Measurements from ENCODE around the gene BICC1. TPM values are rescaled to one million over a fixed set of nuclear protein-coding genes. Genes with fewer than 3 reads are reported as not detected.

Gene BICC1
- total RNA-seq, 6 experiments from 2014 or later: 55.6 to 67.7 (median 64.8) TPM

DNA sequence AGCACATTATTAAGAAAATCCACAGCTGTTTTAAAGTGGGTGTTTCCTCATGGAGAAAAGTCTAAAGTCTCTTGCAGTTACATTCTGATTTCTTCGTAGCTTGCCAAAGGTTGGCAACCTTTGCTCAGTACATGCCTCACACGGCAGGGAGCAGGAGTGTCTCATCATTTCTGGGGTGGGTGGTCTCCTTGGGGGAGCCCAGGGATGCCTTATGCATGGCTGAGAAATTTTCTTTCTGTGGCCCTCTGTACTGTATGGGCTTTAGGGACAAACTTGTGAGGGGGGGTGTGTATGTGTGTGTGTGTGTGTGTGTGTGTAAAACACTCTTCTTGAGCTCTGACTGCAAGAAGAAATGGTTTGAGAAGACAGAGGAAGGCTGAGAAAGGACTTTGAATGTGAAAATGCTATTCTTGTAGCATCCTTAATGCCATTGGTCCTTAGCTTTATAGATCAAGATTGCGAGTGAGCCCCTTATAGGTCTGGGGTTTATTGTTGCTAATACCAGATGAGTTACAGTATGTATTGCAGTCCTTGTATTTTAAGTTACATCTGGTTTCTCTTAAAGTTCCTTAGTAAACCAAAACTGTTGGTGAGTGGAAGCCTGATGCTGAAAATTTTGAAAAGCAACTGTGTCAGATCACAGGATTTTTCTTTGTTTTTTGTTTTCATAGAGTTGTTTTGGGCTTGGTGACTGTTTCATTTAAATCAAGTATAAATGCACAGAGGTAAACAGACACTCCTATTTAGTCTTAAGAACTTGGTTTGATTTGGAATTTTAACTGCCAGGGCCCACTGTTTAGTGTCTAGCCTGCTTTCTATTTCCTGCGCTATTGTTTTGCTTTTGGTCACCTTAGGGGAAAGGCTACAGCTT lies 242.0 kb downstream of the BICC1 start:
- Mint-ChIP-seq H3K4me1 (ENCODE audit: low read depth) (peaks cover 60% of the 10 kb centered on the region), H3K9me3 (no peaks in the 10 kb centered on the region), H3K27ac (peak overlapping the region; percentile 82), H3K36me3 (ENCODE audit: low read depth) (no peaks in the 10 kb centered on the region), H3K4me3 (peak overlapping the region; percentile 84), H3K27me3 (ENCODE audit: insufficient read depth) (no peaks in the 10 kb centered on the region)
- TF ChIP-seq, protein P1, sequence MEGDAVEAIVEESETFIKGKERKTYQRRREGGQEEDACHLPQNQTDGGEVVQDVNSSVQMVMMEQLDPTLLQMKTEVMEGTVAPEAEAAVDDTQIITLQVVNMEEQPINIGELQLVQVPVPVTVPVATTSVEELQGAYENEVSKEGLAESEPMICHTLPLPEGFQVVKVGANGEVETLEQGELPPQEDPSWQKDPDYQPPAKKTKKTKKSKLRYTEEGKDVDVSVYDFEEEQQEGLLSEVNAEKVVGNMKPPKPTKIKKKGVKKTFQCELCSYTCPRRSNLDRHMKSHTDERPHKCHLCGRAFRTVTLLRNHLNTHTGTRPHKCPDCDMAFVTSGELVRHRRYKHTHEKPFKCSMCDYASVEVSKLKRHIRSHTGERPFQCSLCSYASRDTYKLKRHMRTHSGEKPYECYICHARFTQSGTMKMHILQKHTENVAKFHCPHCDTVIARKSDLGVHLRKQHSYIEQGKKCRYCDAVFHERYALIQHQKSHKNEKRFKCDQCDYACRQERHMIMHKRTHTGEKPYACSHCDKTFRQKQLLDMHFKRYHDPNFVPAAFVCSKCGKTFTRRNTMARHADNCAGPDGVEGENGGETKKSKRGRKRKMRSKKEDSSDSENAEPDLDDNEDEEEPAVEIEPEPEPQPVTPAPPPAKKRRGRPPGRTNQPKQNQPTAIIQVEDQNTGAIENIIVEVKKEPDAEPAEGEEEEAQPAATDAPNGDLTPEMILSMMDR (IDR thresholded peaks at IDR 0.05): no peak
- no peak for DNase-seq

DNA sequence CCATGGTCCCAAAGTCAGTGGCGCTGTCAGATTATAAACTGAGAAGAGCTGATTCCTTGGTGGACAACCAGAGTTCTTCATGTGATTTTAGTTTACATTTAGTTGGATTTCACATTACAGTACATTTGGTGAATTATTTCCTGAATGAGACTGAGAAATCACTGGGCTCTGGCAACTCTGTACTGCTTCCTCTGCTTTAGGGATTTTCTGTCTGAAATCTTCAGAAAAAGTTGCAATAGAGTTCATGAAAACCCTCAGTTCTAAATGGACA lies 242.6 kb downstream of the BICC1 start:
- H3K4me1 Mint-ChIP-seq (ENCODE audit: low read depth): peaks cover 60% of the 10 kb centered on the region
- H3K27me3 Mint-ChIP-seq (ENCODE audit: insufficient read depth): no peaks in the 10 kb centered on the region
- H3K36me3 Mint-ChIP-seq (ENCODE audit: low read depth): no peaks in the 10 kb centered on the region
- no peaks in the 10 kb centered on the region for H3K9me3 Mint-ChIP-seq
- H3K4me3 Mint-ChIP-seq: peak overlapping the region; percentile 84
- no peak for DNase-seq
- peak overlapping the region; percentile 82 for H3K27ac Mint-ChIP-seq
- TF ChIP-seq, protein P1 (IDR thresholded peaks at IDR 0.05): no peak

- H3K36me3 Mint-ChIP-seq (ENCODE audit: low read depth): no peaks in the 10 kb centered on the region
- TF ChIP-seq, protein P1 (IDR thresholded peaks at IDR 0.05): no peak
- peaks cover 57% of the 10 kb centered on the region for H3K4me1 Mint-ChIP-seq (ENCODE audit: low read depth)
- H3K27me3 Mint-ChIP-seq (ENCODE audit: insufficient read depth): no peaks in the 10 kb centered on the region; the same call in 1 of the 2 replicates
- peak; percentile 66 for DNase-seq
- peak overlapping the region; percentile 82 for H3K27ac Mint-ChIP-seq
- H3K4me3 Mint-ChIP-seq: peak overlapping the region; percentile 84
- no peaks in the 10 kb centered on the region for H3K9me3 Mint-ChIP-seq
Measured at GRCh38 chr10:58755677-58756076, 243.0 kb downstream of the BICC1 start.

DNA sequence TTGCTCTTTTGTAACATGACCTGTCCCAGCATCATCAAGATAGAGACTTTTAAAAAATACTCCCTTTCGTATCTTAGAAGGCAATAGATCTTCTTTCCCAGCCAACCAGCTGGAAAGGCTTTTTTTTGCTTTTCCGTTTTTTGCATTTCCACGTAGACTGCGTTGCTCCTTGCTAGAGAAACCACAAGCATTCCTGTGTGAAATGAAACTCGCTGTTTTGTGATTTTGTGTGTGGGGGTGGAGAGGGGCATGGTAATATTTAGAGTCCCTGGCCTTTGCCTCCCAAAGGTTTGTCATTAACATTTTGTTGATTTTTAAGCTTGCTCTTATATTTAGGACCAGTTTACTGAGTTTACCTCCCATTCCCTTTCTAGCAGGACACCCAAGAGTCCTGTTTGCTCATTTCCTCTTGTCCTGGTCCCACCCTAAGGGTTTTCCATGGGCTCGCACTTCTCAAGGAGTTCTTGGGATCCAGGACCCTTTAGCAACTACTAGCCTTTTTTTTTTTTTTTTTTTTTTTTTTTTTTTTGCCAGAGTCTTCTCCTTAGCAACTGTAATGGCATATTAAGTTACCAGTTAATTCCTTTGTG lies 243.6 kb downstream of the BICC1 start:
- DNase-seq: peak; percentile 48
- Mint-ChIP-seq H3K9me3 (no peaks in the 10 kb centered on the region), H3K27me3 (ENCODE audit: insufficient read depth) (no peaks in the 10 kb centered on the region; the same call in 1 of the 2 replicates), H3K4me3 (peak overlapping the region; percentile 84), H3K36me3 (ENCODE audit: low read depth) (no peaks in the 10 kb centered on the region), H3K27ac (peak overlapping the region; percentile 82), H3K4me1 (ENCODE audit: low read depth) (peaks cover 54% of the 10 kb centered on the region)
- TF ChIP-seq, protein P1 (IDR thresholded peaks at IDR 0.05): no peak

DNA sequence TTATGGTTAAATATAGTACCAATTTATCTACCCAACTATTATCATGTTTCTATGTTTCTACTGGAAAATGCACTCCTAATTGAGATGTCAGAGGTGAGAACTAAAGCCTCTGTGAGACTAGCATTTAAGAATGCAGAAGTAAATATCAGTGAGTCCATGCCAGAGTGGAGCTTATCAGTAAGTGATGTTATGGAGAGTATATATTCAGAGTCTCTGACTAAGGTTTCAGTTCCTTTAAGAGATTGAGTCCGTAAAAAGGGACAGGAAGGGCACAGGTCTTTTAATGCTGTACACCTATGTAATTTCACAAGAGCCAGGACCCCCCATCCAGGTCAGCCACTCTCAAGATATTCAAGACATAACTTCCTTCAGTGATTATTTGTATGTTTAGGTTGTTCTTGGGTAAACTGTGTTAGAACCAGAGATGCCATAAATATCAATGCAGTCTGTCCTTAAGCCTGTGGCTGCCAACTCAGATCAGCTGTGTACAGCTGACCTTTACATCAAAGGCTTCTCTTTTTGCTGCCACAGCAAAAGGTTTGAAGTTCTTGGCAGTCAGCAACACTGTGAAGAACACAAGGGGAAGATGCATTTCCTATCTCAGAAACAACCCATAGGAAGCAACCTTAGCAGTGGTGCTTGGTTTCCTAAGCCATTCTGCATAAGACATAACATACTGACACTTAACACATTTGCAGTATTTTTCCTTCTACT lies 244.8 kb downstream of the BICC1 start:
- TF ChIP-seq, protein P1 (IDR thresholded peaks at IDR 0.05): no peak
- H3K27ac Mint-ChIP-seq: peak overlapping the region; percentile 42
- H3K4me1 Mint-ChIP-seq (ENCODE audit: low read depth): peaks cover 54% of the 10 kb centered on the region
- DNase-seq: no peak
- H3K9me3 Mint-ChIP-seq: no peaks in the 10 kb centered on the region
- no peaks in the 10 kb centered on the region; the same call in 1 of the 2 replicates for H3K27me3 Mint-ChIP-seq (ENCODE audit: insufficient read depth)
- H3K4me3 Mint-ChIP-seq: no peak overlapping the region
- no peaks in the 10 kb centered on the region for H3K36me3 Mint-ChIP-seq (ENCODE audit: low read depth)
